ENCODE measurements around the gene RHOT1.

The RHOT1 gene

GRCh38 chr17:32269377-32269776, 127.1 kb downstream of the RHOT1 start:
- no peak for DNase-seq (ENCODE audit: low spot score)

- DNase-seq (ENCODE audit: low spot score) = no peak
Observed at GRCh38 chr17:32271844-32272243, 129.5 kb downstream of the RHOT1 start.

GRCh38 chr17:32274101-32274500, 131.8 kb downstream of the RHOT1 start:
- no peak for DNase-seq (ENCODE audit: low spot score)

GRCh38 chr17:32274643-32275042, 132.3 kb downstream of the RHOT1 start:
- no peak for DNase-seq (ENCODE audit: low spot score)
